NCI-H526 (cell line): Measurements from ENCODE around the gene RBM42.
"Not testable (repeated sequence)": the region's sequence is repeated elsewhere in the genome, so short reads cannot be mapped to it uniquely, and the experiment has no call there.

ENCODE experiments used
- DNase-seq, 2 experiments: peaks; one replicate each; lab custom pipeline; 2025; lab: John Stamatoyannopoulos, UW

The RBM42 gene

DNA sequence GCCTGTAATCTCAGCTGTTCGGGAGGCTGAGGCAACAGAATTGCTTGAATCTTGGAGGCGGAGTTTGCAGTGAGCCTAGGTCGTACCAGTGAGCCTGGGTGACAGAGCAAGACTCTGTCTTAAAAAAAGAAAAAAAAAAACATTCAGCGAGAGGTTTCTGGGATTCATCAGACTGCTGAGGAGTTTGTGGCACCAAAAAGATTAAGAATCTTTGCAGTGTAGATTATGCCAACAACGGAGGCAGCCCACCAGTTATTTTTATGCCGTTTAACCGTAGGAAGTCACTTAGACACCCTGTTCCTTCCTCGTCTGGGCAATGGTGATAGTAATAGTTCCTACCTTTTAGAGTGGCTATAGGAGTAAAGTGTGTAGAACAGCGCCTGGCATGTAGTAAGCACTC, 21.7 kb downstream of the RBM42 start:
- no peak for DNase-seq

- DNase-seq, result not testable (repeated sequence)
Measured at GRCh38 chr19:35654828-35655227, 26.0 kb downstream of the RBM42 start.

DNA sequence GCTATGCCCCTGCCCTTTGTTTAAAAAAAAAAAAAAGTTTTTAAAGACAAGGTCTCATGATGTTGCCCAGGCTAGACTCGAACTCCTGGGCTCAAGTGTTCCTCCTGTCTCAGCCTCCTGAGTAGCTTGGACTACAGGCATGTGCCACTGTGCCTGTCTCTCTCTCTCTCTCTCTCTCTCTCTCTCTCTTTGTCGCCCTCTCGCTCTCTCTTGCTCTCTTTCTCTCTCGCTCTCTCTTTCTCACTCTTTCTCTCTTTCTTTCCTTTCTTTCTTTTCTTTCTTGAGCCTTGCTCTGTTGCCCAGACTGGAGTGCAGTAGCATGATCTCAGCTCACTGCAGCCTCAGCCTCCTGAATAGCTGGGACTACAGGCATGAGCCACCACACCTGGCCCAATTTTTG, 26.8 kb downstream of the RBM42 start:
- DNase-seq, result no peak

- DNase-seq, result no peak
Measured at GRCh38 chr19:35656700-35657099, 27.9 kb downstream of the RBM42 start.

GRCh38 chr19:35657904-35658700, 29.3 kb downstream of the RBM42 start:
- no peak for DNase-seq

- DNase-seq, result no peak
Measured at GRCh38 chr19:35661995-35662340, 33.1 kb downstream of the RBM42 start.

DNA sequence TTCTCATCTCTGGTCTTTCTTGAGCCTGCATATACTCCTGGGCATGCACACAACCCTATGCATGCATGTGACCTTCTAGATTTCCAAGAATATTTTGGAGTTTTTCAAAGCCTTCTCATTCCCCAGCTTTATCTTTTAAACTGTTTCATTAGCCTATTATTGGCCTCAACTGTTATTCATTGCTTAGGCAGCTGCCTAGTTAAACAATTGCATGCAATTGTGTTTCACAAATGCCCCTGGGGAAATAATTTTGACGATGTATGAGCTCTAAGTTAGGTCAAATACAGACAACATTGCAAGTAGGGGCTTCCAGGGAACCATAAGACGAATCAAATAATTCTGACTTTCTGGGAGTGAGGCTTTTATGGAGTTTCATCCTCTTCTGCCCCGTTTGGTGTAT, 35.1 kb downstream of the RBM42 start:
- DNase-seq, result no peak

DNA sequence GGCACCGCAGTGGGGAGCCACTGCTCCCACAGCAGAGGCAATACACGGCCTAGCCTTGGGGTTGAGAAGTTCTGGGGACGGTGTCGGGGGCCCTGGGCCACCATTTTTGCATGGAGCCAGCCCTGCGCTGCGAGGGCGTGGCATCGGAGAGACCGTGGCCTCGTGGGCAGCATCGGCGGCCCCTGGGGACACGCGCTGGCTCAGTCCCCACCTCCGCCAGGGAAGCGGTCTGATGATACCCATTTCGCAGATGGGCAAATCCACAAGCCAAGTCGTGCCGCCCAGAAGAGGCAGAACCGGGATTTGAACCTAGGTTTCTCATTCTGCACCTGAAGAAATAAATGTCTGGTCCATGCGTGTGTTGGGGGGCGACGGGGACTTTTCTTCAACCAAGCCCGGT, 36.3 kb downstream of the RBM42 start:
- no peak for DNase-seq

DNA sequence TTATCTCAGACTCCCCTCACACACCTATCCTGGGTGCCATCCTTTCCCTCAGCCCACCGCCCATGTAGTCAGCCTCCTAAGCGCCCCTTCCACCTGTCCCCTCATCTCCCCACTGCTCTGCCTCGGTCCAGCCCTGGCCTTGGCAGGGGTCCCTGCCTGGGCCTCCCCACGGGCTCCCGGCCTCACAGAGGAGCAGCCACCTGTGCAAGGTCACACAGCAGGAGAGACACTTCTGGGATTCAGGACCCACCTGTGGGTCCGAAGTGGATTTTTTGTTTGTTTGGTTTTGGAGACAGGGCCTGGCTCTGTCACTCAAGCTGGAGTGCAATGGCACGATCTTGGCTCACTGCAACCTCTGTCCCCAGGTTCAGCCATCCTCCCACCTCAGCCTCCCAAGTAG, 36.8 kb downstream of the RBM42 start:
- DNase-seq, result no peak

GRCh38 chr19:35666251-35666913, 37.5 kb downstream of the RBM42 start, which contains the start of gene UPK1A:
UPK1A (plus strand) TSS chr19:35666517; CDS start chr19:35666813, 296 bp downstream.
- no peak for DNase-seq

DNA sequence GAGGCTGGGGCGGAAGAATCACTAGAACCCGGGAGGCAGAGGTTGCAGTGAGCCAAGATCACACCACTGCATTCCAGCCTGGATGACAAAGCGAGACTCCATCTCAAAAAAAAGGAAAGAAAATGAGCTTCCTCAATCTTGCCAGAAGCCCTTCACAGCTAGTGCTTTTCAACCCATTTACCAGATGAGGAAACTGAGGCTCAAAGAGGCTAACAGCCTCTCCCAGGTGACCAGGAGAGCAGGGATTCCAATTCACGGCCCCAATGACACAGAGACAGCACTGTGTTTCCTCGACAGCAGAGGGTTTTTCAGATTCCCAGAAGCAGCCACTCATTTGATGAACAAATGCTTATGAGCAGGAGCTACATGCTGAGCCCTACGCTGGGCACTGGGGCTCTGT, 40.7 kb downstream of the RBM42 start:
- DNase-seq, result no peak

DNA sequence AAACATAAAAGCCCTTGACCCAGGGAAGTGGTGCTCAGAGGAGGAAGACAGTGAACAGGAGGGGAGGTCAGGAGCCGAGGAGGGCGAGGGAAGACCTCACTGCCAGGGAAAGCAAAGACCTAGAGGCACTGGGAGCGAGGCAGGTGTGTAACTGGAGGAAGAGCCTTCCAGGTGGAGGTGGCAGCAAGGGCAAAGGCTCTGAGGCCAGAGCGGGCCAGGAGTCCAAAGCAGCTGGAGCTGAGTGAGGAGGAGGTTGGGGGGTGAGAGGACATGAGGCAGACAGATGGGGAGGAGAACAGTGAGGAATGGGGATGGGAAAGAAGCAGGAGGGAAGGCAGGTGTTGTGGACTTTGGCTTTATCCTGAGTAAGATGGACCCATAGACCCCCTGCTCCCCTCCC, 41.1 kb downstream of the RBM42 start:
- DNase-seq, result no peak

DNA sequence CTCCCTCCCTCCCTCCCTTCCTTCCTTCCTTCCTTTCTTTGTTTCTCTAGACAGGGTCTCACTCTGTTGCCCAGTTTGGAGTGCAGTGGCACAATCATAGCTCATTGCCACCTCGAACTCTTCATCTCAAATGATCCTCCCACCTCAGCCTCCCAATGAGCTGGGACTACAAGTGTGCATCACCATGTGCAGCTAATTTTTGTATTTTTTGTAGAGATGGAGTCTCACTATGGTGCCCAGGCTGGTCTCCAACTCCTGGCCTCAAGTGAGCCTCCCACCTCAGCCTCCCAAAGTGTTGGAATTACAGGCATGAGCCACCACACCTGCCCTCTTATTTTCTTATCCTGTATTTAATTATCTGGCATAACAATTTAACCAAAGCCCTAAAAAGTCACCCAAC, 41.9 kb downstream of the RBM42 start:
- DNase-seq, result no peak

- DNase-seq, result peak; percentile 87 to 88
Measured at GRCh38 chr19:35671818-35672217, 43.0 kb downstream of the RBM42 start.

- peak; percentile 72 to 88 for DNase-seq
Measured at GRCh38 chr19:35673121-35673804, 44.4 kb downstream of the RBM42 start.

DNA sequence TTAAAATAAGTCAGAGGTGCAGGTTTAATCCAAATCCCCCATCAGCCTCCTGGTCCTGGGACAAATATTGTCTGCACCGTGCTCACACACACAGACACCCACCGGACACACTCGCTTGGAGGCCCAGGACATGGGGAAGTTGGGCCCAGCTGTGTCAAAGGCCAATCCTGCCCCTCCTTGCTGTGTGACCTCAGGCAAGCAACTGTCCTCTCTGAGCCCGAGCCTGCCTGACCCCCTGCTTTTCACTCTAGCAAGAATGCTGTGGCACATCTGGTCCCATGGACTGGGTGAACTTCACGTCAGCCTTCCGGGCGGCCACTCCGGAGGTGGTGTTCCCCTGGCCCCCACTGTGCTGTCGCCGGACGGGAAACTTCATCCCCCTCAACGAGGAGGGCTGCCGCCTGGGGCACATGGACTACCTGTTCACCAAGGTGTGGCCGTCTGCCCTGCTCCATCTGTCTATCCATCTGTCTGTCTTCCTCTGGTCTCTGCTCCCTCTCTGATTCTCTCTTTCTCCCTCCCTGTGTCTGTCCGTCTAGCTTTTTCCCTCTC, 46.8 kb downstream of the RBM42 start:
- DNase-seq, result no peak
